HG03354 (cell line): ENCODE results near the gene SHCBP1.

Source experiments
- ATAC-seq: cut with Tn5 transposase; IDR thresholded peaks from one replicate; pipeline ENCODE4 v1.9.1; 2021; ENCODE audit warnings: mild to moderate bottlenecking; ENCODE audit not compliant: unreplicated experiment, poor library complexity, severe bottlenecking

The SHCBP1 gene

GRCh38 chr16:46549477-46549876 lies 71.7 kb downstream of the SHCBP1 start:
- no peak for ATAC-seq
